ENCODE results near the gene RNF167.

RNF167 gene

GRCh38 chr17:4986951-4987766, 47.1 kb downstream of the RNF167 start, which contains the start of gene CAMTA2:
Gene CAMTA2 (minus strand): TSS chr17:4987675. CDS start chr17:4986222, 1,453 bp downstream.
- peak; percentile 88 for DNase-seq

DNA sequence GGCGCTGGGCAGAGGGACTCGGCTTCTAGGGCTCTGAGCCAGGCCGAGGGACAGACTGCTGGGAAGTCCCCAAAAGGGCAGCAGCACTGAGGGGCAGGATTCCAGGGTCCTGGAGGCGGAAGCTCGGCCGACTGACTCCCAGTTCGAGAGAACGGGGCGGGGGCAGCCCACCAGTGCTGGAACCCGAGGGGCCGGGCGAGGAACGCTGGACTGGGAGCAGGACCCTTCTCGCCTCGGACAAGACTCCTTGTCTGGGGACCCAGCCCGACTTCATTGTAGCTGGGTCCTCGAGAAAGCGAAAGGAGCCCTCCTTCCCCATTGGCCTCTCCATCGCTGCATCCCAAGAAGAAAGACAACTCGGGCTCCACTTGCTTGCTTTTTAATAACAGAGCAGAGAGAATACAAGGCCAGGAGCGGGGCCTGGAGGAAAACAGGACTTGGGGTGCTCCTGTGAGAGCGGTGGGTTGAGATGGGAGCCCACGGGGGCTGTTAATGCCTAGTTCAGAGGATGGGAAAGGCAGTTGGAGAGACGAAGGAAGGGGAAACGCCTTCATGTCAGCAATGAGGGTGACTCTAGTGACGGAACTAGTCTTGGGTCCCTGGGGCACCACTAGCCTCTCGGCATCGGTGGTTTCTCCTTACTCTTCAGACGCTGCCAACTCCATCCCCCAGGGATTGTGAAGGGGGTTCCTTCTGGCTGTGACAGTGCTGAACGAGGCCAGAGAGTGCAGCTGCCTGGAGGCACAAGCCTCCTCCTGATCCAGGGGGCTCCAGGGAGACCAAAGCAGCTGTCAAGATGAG, 47.9 kb downstream of the RNF167 start:
- no peak for DNase-seq

- DNase-seq = no peak
Observed at GRCh38 chr17:4994081-4994595, 54.1 kb downstream of the RNF167 start.
